T-cell (primary cell): ENCODE measurements around the gene SPRED3. TPM values are rescaled to one million over a fixed set of nuclear protein-coding genes. Genes with fewer than 3 reads are reported as not detected.

Experiments
- ATAC-seq, 4 experiments: fragments of 200-7000 bp in 3 of 4; fragments of 150-1000 bp in 1 of 4; cut with Tn5 transposase; replicated peaks in 1 of 4; 1 replicate in 3 of 4; 2 replicates in 1 of 4; pipeline ENCODE4 v1.10.0; 2021; ENCODE audit warnings: moderate library complexity in 3 of 4, mild to moderate bottlenecking in 2 of 4, moderate number of reproducible peaks in 1 of 4
- CTCF ChIA-PET, 2 donors: fragments of 300-600 bp; sonication (Branson Sonifier 250); formaldehyde crosslinking; loops; one replicate each; lab custom pipeline; 2022; ENCODE audit warnings: antibody characterized with exemption in 2 of 2; lab: Charles Lee
- POLR2A ChIA-PET, 2 donors: fragments of 300-600 bp; sonication (Branson Sonifier 250); formaldehyde crosslinking; loops; one replicate each; lab custom pipeline; 2022; ENCODE audit warnings: antibody characterized with exemption in 2 of 2; lab: Charles Lee
- DNase-seq, 35 experiments: peaks; one replicate each; pipeline versions ENCODE4 v3.0.0 to v3.0.0-alpha.2; 2013 to 2023
- H3K27ac ChIP-seq: one replicate; pipeline ENCODE4 v1.5.1; 2013; ENCODE audit warnings: low read length
- H3K27me3 ChIP-seq, 2 experiments: replicated peaks in 1 of 2; 1 replicate in 1 of 2; 2 replicates in 1 of 2; pipeline versions ENCODE4 v1.6.1 to v1.7.0; 2013; ENCODE audit warnings: low read length in 1 of 2, mixed read lengths in 1 of 2; ENCODE audit not compliant: control insufficient read depth in 2 of 2, insufficient read depth in 2 of 2; ENCODE audit errors: extremely low read depth in 1 of 2
- H3K36me3 ChIP-seq, 2 donors: 1 replicate in 1 of 2; 2 replicates in 1 of 2; pipeline versions ENCODE4 v1.6.1 to v1.7.0; 2013; ENCODE audit warnings: low read length in 1 of 2; ENCODE audit not compliant: control insufficient read depth in 2 of 2, insufficient read depth in 1 of 2; ENCODE audit errors: extremely low read depth in 1 of 2
- H3K4me1 ChIP-seq, 2 experiments: 1 replicate in 1 of 2; 2 replicates in 1 of 2; pipeline versions ENCODE4 v1.6.1 to v1.7.0; 2013; ENCODE audit warnings: low read length in 2 of 2, mixed read lengths in 1 of 2; ENCODE audit not compliant: insufficient read depth in 2 of 2, control insufficient read depth in 1 of 2; ENCODE audit errors: extremely low read depth in 1 of 2
- H3K4me3 ChIP-seq, 2 donors: 1 replicate in 1 of 2; 2 replicates in 1 of 2; pipeline versions ENCODE4 v1.5.1 to v1.7.0; 2013; ENCODE audit warnings: mild to moderate bottlenecking in 2 of 2, low read length in 1 of 2, moderate library complexity in 1 of 2; ENCODE audit not compliant: control insufficient read depth in 1 of 2; ENCODE audit errors: extremely low read depth in 1 of 2
- H3K9me3 ChIP-seq: 2 replicates; pipeline ENCODE4 v1.7.0; 2013
- H3K27ac Mint-ChIP-seq, 2 donors: one replicate each; pipeline ENCODE4 v1.8.0; 2020 to 2021; ENCODE audit warnings: mild to moderate bottlenecking in 2 of 2, mixed read lengths in 2 of 2
- H3K27me3 Mint-ChIP-seq, 2 donors: one replicate each; pipeline ENCODE4 v1.8.0; 2021 to 2022; ENCODE audit warnings: mixed read lengths in 2 of 2
- H3K36me3 Mint-ChIP-seq: one replicate; pipeline ENCODE4 v1.8.0; 2021; ENCODE audit warnings: mixed read lengths
- H3K4me1 Mint-ChIP-seq, 3 donors: one replicate each; pipeline ENCODE4 v1.8.0; 2020 to 2022; ENCODE audit warnings: mixed read lengths in 3 of 3, mild to moderate bottlenecking in 1 of 3
- H3K4me3 Mint-ChIP-seq, 3 donors: one replicate each; pipeline ENCODE4 v1.8.0; 2020 to 2022; ENCODE audit warnings: mild to moderate bottlenecking in 3 of 3, mixed read lengths in 3 of 3, moderate library complexity in 3 of 3
- H3K9me3 Mint-ChIP-seq, 3 donors: one replicate each; pipeline ENCODE4 v1.8.0; 2020 to 2022; ENCODE audit warnings: mixed read lengths in 3 of 3
- WGBS: methylation state at CpG from one replicate; pipeline ENCODE4 v1.1.5; 2013; ENCODE audit warnings: missing lambda C conversion rate; ENCODE audit not compliant: insufficient coverage; 5-methylcytosine and 5-hydroxymethylcytosine counted together
- total RNA-seq, 35 experiments: library from RNA in 6 of 35; stranded (reverse) in 6 of 35; fragments of 120-200 nt in 1 of 35; gene quantifications; one replicate each; pipeline versions ENCODE4 v1.2.1 to v1.2.4 and lab custom pipeline; 2013 to 2026

SPRED3 gene
- total RNA-seq, 5 donors from 2014 or later (not counting 1 experiment from before 2014, with no cell fraction given), result 0.93 to 2.9 (median 2.1) TPM

- no peak for DNase-seq
- Mint-ChIP-seq H3K9me3 (no peaks in the 10 kb centered on the region), H3K4me1 (peaks cover 8 to 10% (median 9%) of the 10 kb centered on the region in 3 donors), H3K27me3 (no peaks in the 10 kb centered on the region), H3K27ac (no peak overlapping the region), H3K4me3 (no peak overlapping the region), H3K36me3 (peaks cover 4% of the 10 kb centered on the region)
- ChIA-PET CTCF (no interaction called here), POLR2A (no interaction called here)
- peaks cover 0 to 3% of the 10 kb centered on the region in 2 donors for H3K36me3 ChIP-seq
- ATAC-seq, result no peak
- no peaks in the 10 kb centered on the region for H3K27me3 ChIP-seq
- no peak overlapping the region for H3K4me3 ChIP-seq
- no peak overlapping the region for H3K27ac ChIP-seq
- 93% methylated on average over 5 of the region's 8 CpGs for WGBS
- peaks cover 1 to 8% of the 10 kb centered on the region in 2 experiments for H3K4me1 ChIP-seq
- H3K9me3 ChIP-seq, result no peaks in the 10 kb centered on the region
These were observed 24.0 kb downstream of the SPRED3 start for GRCh38 chr19:38412491-38412890.

GRCh38 chr19:38412961-38413360, 24.5 kb downstream of the SPRED3 start:
- DNase-seq (no peak), ATAC-seq (no peak)
- H3K4me3 Mint-ChIP-seq, result no peak overlapping the region
- no peaks in the 10 kb centered on the region for H3K27me3 Mint-ChIP-seq
- ChIA-PET POLR2A (interaction anchor here in 1 of 2 donors (0.6 kb wide), 1 partner anchor 34 kb away, joined by 5 read pairs; no protein-coding TSS in a partner anchor), CTCF (no interaction called here)
- 75% methylated on average over 1 of the region's 11 CpGs for WGBS
- H3K27ac ChIP-seq, result no peak overlapping the region
- no peaks in the 10 kb centered on the region for H3K9me3 Mint-ChIP-seq
- no peak overlapping the region for H3K27ac Mint-ChIP-seq
- H3K4me1 ChIP-seq, result peaks cover 6 to 13% of the 10 kb centered on the region in 2 experiments
- no peaks in the 10 kb centered on the region for H3K9me3 ChIP-seq
- no peak overlapping the region for H3K4me3 ChIP-seq
- peaks cover 4% of the 10 kb centered on the region for H3K36me3 Mint-ChIP-seq
- H3K27me3 ChIP-seq, result no peaks in the 10 kb centered on the region
- H3K36me3 ChIP-seq, result peaks cover 0 to 3% of the 10 kb centered on the region in 2 donors
- H3K4me1 Mint-ChIP-seq, result peaks cover 13 to 15% (median 14%) of the 10 kb centered on the region in 3 donors

GRCh38 chr19:38413416-38413815, 24.9 kb downstream of the SPRED3 start:
- CTCF ChIA-PET, result interaction anchor here in 1 of 2 donors (0.5 kb wide), 1 partner anchor 702 kb away, joined by 3 read pairs; no protein-coding TSS in a partner anchor
- no peak overlapping the region for H3K27ac ChIP-seq
- H3K9me3 ChIP-seq, result no peaks in the 10 kb centered on the region
- H3K36me3 Mint-ChIP-seq, result peaks cover 4% of the 10 kb centered on the region
- POLR2A ChIA-PET, result interaction anchor here in 1 of 2 donors (0.6 kb wide), 1 partner anchor 35 kb away, joined by 5 read pairs; no protein-coding TSS in a partner anchor
- H3K36me3 ChIP-seq, result peaks cover 0 to 3% of the 10 kb centered on the region in 2 donors
- peaks cover 17 to 18% (median 18%) of the 10 kb centered on the region in 3 donors for H3K4me1 Mint-ChIP-seq
- peaks cover 10 to 17% of the 10 kb centered on the region in 2 experiments for H3K4me1 ChIP-seq
- WGBS, result no CpG with 5 or more reads among the region's 6 CpGs
- no peaks in the 10 kb centered on the region for H3K27me3 ChIP-seq
- H3K9me3 Mint-ChIP-seq, result no peaks in the 10 kb centered on the region
- no peak overlapping the region for H3K27ac Mint-ChIP-seq
- no peak for ATAC-seq
- no peak overlapping the region for H3K4me3 ChIP-seq
- no peak for DNase-seq
- H3K27me3 Mint-ChIP-seq, result no peaks in the 10 kb centered on the region
- no peak overlapping the region for H3K4me3 Mint-ChIP-seq

GRCh38 chr19:38417146-38417543, 28.6 kb downstream of the SPRED3 start:
- ATAC-seq (no peak), DNase-seq (no peak)
- H3K27ac Mint-ChIP-seq, result peak overlapping the region; percentile 76 to 87
- peak overlapping the region; percentile 72 to 88 (median 79) for H3K4me3 Mint-ChIP-seq
- WGBS, result 86% methylated on average over 8 of the region's 8 CpGs
- Histone ChIP-seq H3K4me1 (peaks cover 12 to 19% of the 10 kb centered on the region in 2 experiments), H3K27me3 (peaks cover 0 to 16% of the 10 kb centered on the region in 2 experiments), H3K27ac (peak overlapping the region; percentile 44), H3K4me3 (no peak overlapping the region), H3K9me3 (no peaks in the 10 kb centered on the region), H3K36me3 (no peaks in the 10 kb centered on the region)
- CTCF ChIA-PET, result interaction anchor here in 1 of 2 donors (1.0 kb wide), 1 partner anchor 14 kb away, joined by 4 read pairs; the partner anchor contains the start of gene FAM98C
- POLR2A ChIA-PET, result no interaction called here
- peaks cover 20 to 25% (median 25%) of the 10 kb centered on the region in 3 donors for H3K4me1 Mint-ChIP-seq
- no peaks in the 10 kb centered on the region for H3K27me3 Mint-ChIP-seq
- no peaks in the 10 kb centered on the region for H3K36me3 Mint-ChIP-seq
- no peaks in the 10 kb centered on the region for H3K9me3 Mint-ChIP-seq

GRCh38 chr19:38417544-38418506, 29.3 kb downstream of the SPRED3 start:
- ChIA-PET POLR2A (no interaction called here), CTCF (interaction anchor here in 1 of 2 donors (1.0 kb wide), 1 partner anchor 15 kb away, joined by 4 read pairs; the partner anchor contains the start of gene FAM98C)
- no peaks in the 10 kb centered on the region for H3K9me3 ChIP-seq
- 18% methylated on average over 46 of the region's 49 CpGs for WGBS
- ATAC-seq, result peak; percentile 70 to 86 (median 80)
- Mint-ChIP-seq H3K4me3 (peak overlapping the region; percentile 72 to 88 (median 79)), H3K36me3 (no peaks in the 10 kb centered on the region), H3K27me3 (peaks cover 0 to under 1% of the 10 kb centered on the region in 2 donors), H3K4me1 (peaks cover 20 to 25% (median 25%) of the 10 kb centered on the region in 3 donors), H3K27ac (peak overlapping the region; percentile 76 to 87), H3K9me3 (no peaks in the 10 kb centered on the region)
- peak in 30 of 35 experiments; percentile 7 to 63 (median 30) for DNase-seq
- no peaks in the 10 kb centered on the region for H3K36me3 ChIP-seq
- H3K4me3 ChIP-seq, result peak overlapping the region; percentile 40 to 46
- H3K27ac ChIP-seq, result peak overlapping the region; percentile 44
- peaks cover 0 to 20% of the 10 kb centered on the region in 2 experiments for H3K27me3 ChIP-seq
- H3K4me1 ChIP-seq, result peaks cover 12 to 19% of the 10 kb centered on the region in 2 experiments

- Histone ChIP-seq H3K36me3 (no peaks in the 10 kb centered on the region), H3K4me1 (peaks cover 12 to 26% of the 10 kb centered on the region in 2 experiments), H3K27me3 (peaks cover 0 to 33% of the 10 kb centered on the region in 2 experiments), H3K27ac (no peak overlapping the region), H3K9me3 (no peaks in the 10 kb centered on the region), H3K4me3 (no peak overlapping the region)
- ChIA-PET POLR2A (no interaction called here), CTCF (no interaction called here)
- 83% methylated on average over 4 of the region's 9 CpGs for WGBS
- no peak for ATAC-seq
- H3K36me3 Mint-ChIP-seq, result no peaks in the 10 kb centered on the region
- no peak for DNase-seq
- H3K27me3 Mint-ChIP-seq, result peaks cover 0 to 4% of the 10 kb centered on the region in 2 donors
- H3K27ac Mint-ChIP-seq, result no peak overlapping the region
- no peak overlapping the region for H3K4me3 Mint-ChIP-seq
- no peaks in the 10 kb centered on the region for H3K9me3 Mint-ChIP-seq
- H3K4me1 Mint-ChIP-seq, result peaks cover 22 to 32% (median 28%) of the 10 kb centered on the region in 3 donors
These were observed 32.4 kb downstream of the SPRED3 start for GRCh38 chr19:38420935-38421334.
